GM12878 (cell line): ENCODE results near the gene CEP68. TPM values are rescaled to one million over a fixed set of nuclear protein-coding genes. Genes with fewer than 3 reads are reported as not detected.

Source experiments
- ATAC-seq: fragments of 200-7000 bp; cut with Tn5 transposase; 3 replicates; pipeline ENCODE4 v1.9.1; 2020; ENCODE audit warnings: mild to moderate bottlenecking, moderate library complexity
- BruUV-seq: library from RNA; stranded (reverse); fragments of 400-500 nt; replicated peaks from 2 replicates; lab custom pipeline; 2021; lab: Mats Ljungman, UMichigan
- CTCF ChIA-PET: fragments of 300-600 bp; sonication (Branson Sonifier 250); formaldehyde crosslinking; extraction: SDS; loops from one replicate; lab custom pipeline; 2021; ENCODE audit warnings: inconsistent platforms; lab: Yijun Ruan, JAX
- POLR2A ChIA-PET: fragments of 350-600 bp; formaldehyde crosslinking; extraction: SDS; loops from one replicate; lab custom pipeline; 2021; ENCODE audit warnings: inconsistent platforms; lab: Charles Lee
- RAD21 ChIA-PET: fragments of 300-600 bp; sonication (Branson Sonifier 250); formaldehyde crosslinking; loops from one replicate; lab custom pipeline; 2023; ENCODE audit warnings: antibody characterized with exemption; ENCODE audit not compliant: unreplicated experiment; lab: Charles Lee
- SMC1A ChIA-PET: fragments of 300-600 bp; sonication (Branson Sonifier 250); formaldehyde crosslinking; loops from one replicate; lab custom pipeline; 2023; ENCODE audit not compliant: unreplicated experiment, uncharacterized antibody; lab: Charles Lee
- DNase-seq: peaks from one replicate; pipeline ENCODE4 v3.0.0-alpha.2; 2011; ENCODE audit warnings: low read depth, low spot score
- FAIRE-seq: peaks from 3 replicates; lab custom pipeline; 2011; peaks lifted over from hg19 to GRCh38; lab: Jason Lieb, UNC
- H2AFZ ChIP-seq: 2 replicates; pipeline ENCODE4 v1.6.0; 2011; ENCODE audit warnings: low read depth, low read length, control low read depth; ENCODE audit not compliant: control insufficient read depth
- H3K27ac ChIP-seq: 2 replicates; pipeline ENCODE4 v1.5.1; 2011; ENCODE audit warnings: control low read depth; ENCODE audit not compliant: control insufficient read depth, insufficient read depth
- H3K27me3 ChIP-seq, 2 experiments: replicated peaks in 1 of 2; 2 replicates each; pipeline versions ENCODE4 v1.6.0 to v1.6.1; 2011; ENCODE audit warnings: low read length in 1 of 2; ENCODE audit not compliant: control insufficient read depth in 2 of 2, insufficient read depth in 2 of 2
- H3K36me3 ChIP-seq, 2 experiments: 2 replicates each; pipeline ENCODE4 v1.5.1; 2011; ENCODE audit warnings: low read length in 1 of 2; ENCODE audit not compliant: control insufficient read depth in 2 of 2, insufficient read depth in 2 of 2
- H3K4me1 ChIP-seq: 2 replicates; pipeline ENCODE4 v1.6.1; 2011; ENCODE audit warnings: mild to moderate bottlenecking, low read length, moderate library complexity, mixed read lengths; ENCODE audit not compliant: control insufficient read depth, insufficient read depth
- H3K4me2 ChIP-seq: 2 replicates; pipeline ENCODE4 v1.6.0; 2011; ENCODE audit warnings: control low read depth; ENCODE audit not compliant: control insufficient read depth, insufficient read depth
- H3K4me3 ChIP-seq: fragments of 200-600 bp; sonication (generic); 2 replicates; pipeline ENCODE4 v1.5.1; 2016
- H3K79me2 ChIP-seq: 2 replicates; pipeline ENCODE4 v1.6.0; 2011; ENCODE audit warnings: low read length; ENCODE audit not compliant: control insufficient read depth, insufficient read depth
- H3K9ac ChIP-seq: 2 replicates; pipeline ENCODE4 v1.8.0; 2011; ENCODE audit warnings: low read length, control low read depth, mixed read lengths; ENCODE audit not compliant: control insufficient read depth, insufficient read depth
- H3K9me3 ChIP-seq: replicated peaks from 3 replicates; pipeline ENCODE4 v1.5.1; 2011; ENCODE audit warnings: mild to moderate bottlenecking, low read length; ENCODE audit not compliant: control insufficient read depth, insufficient read depth
- H4K20me1 ChIP-seq: 2 replicates; pipeline ENCODE4 v1.6.0; 2011; ENCODE audit not compliant: control insufficient read depth, insufficient read depth
- BHLHE40 ChIP-seq, 2 experiments: fragments of 450-650 bp in 1 of 2; IDR thresholded peaks; 2 replicates each; pipeline ENCODE4 v1.6.1; 2011 to 2017; ENCODE audit warnings: low read depth in 2 of 2, borderline replicate concordance in 1 of 2, improper control_type of control experiment in 1 of 2, low read length in 1 of 2, mild to moderate bottlenecking in 1 of 2
- GATAD2B ChIP-seq: fragments of 450-650 bp; conservative IDR thresholded peaks from 2 replicates; pipeline ENCODE4 v1.6.1; 2017; ENCODE audit warnings: low read depth, mild to moderate bottlenecking, moderate library complexity
- HCFC1 ChIP-seq: fragments of 150-350 bp; IDR thresholded peaks from 2 replicates; pipeline ENCODE4 v1.6.1; 2014; ENCODE audit warnings: low read length
- JUNB ChIP-seq: IDR thresholded peaks from 2 replicates; pipeline ENCODE4 v1.6.1; 2016; ENCODE audit warnings: antibody characterized with exemption, mild to moderate bottlenecking
- MEF2A ChIP-seq: IDR thresholded peaks from 2 replicates; pipeline ENCODE4 v1.6.1; 2011; ENCODE audit warnings: low read depth, mild to moderate bottlenecking, low read length, moderate library complexity; ENCODE audit not compliant: insufficient read depth
- MTA3 ChIP-seq: IDR thresholded peaks from 2 replicates; pipeline ENCODE4 v1.6.1; 2012; ENCODE audit warnings: low read length, inconsistent platforms, borderline replicate concordance
- NFYB ChIP-seq: IDR thresholded peaks from 2 replicates; pipeline ENCODE4 v1.6.1; 2011; ENCODE audit warnings: low read depth, mild to moderate bottlenecking, low read length, improper control_type of control experiment, moderate library complexity; ENCODE audit not compliant: insufficient read depth
- POLR2A ChIP-seq: IDR thresholded peaks from 2 replicates; pipeline ENCODE4 v1.6.1; 2011; ENCODE audit warnings: low read depth, mild to moderate bottlenecking, low read length
- RB1 ChIP-seq: fragments of 450-650 bp; formaldehyde crosslinking; IDR thresholded peaks from 2 replicates; pipeline ENCODE4 v1.6.1; 2017; ENCODE audit warnings: mild to moderate bottlenecking, borderline replicate concordance
- SREBF2 ChIP-seq: IDR thresholded peaks from 2 replicates; pipeline ENCODE4 v1.6.1; 2012; ENCODE audit warnings: mild to moderate bottlenecking, low read length
- WGBS: methylation state at CpG from one replicate; pipeline ENCODE4 v1.1.6; 2016; ENCODE audit warnings: low lambda C conversion rate; ENCODE audit not compliant: insufficient replicate concordance, insufficient coverage; ENCODE audit errors: missing lambda C conversion rate; 5-methylcytosine and 5-hydroxymethylcytosine counted together
- in situ Hi-C: fragments of 300-500 bp; cut with MboI; formaldehyde crosslinking; loops from 9 replicates; pipeline ENCODE4 v1.14.3; 2018; ENCODE audit warnings: mixed read lengths
- intact Hi-C: fragments of 100-400 bp; cut with micrococcal nuclease; formaldehyde crosslinking; loops from one replicate; pipeline ENCODE4 v1.14.2; 2022; ENCODE audit not compliant: unreplicated experiment
- polyA plus RNA-seq, 11 experiments: library from polyadenylated mRNA; depleted of rRNA in 4 of 11; unstranded in 6 of 11; stranded (reverse) in 5 of 11; fragments of >200 nt; fragmentation: Nextera tagmentation in 4 of 11; fragmentation: Illumina TruSeq in 1 of 11; extraction: Ambion mirVana in 4 of 11; extraction: Trizol in 1 of 11; gene quantifications; 1 replicate in 1 of 11; 2 replicates in 10 of 11; pipeline versions ENCODE4 v1.2.1 to v1.2.3, GENCODE V29; 2011 to 2016; ENCODE audit warnings: inconsistent platforms in 2 of 11, missing spikeins in 2 of 11, low read depth in 1 of 11
- total RNA-seq, 4 experiments: library from RNA; depleted of rRNA in 3 of 4; stranded (reverse); fragments of >200 nt in 3 of 4; fragmentation: Illumina TruSeq in 1 of 4; extraction: Trizol in 1 of 4; gene quantifications; 2 replicates each; pipeline versions ENCODE4 v1.2.1 to v1.2.3, GENCODE V29; 2013 to 2021
- TF ChIP-seq, protein P1 (sequence below): IDR thresholded peaks from 2 replicates; pipeline ENCODE4 v1.6.1; 2012; ENCODE audit warnings: low read depth, low read length, improper control_type of control experiment
- TF ChIP-seq, protein P2 (sequence below): IDR thresholded peaks from 2 replicates; pipeline ENCODE4 v1.6.1; 2011; ENCODE audit warnings: borderline replicate concordance, low read depth, mild to moderate bottlenecking, moderate library complexity, low read length; ENCODE audit not compliant: insufficient read depth, poor library complexity, severe bottlenecking
- TF ChIP-seq, protein P3 (sequence below): fragments of 450-650 bp; IDR thresholded peaks from 2 replicates; pipeline ENCODE4 v1.6.1; 2017; ENCODE audit warnings: borderline replicate concordance

Gene CEP68
- total and polyA plus RNA-seq, 10 of the 15 experiments (the other 5 are each of a cell fraction or from before 2014, with no cell fraction given), result 1.1 to 11.1 (median 7.4) TPM

DNA sequence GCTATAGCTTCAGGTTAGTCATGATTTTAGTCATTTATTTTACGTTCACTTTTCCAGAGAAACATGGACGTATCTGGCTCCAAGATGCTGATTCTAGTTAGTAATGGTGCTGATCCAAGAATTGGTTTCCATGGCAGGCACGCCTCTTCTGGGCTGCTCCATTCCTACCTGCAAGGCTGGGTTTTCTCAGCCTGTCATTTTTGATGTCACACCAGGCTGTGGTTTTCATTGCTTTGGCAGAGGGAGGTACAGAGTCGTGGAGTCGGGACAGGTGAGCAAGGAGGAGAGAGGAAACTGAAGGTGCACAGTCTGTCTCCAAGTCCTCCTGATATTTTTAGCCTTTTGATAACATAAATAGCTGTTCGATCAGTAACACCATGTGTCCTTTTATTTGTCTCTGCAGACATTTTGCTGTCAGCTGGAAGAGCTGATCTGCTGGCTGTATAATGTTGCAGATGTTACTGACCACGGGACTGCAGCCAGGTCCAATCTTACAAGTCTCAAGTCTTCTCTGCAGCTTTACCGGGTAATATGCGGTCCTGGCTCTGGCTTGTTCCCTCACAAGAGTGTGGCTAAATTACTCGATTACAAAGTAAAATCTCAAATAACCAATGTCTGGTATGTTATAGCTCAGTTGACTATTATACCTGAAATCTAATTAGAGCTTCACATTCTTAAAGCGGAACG is 17.8 kb downstream of the CEP68 start:
- no peak overlapping the region for H2AFZ ChIP-seq
- 88% methylated on average over 12 of the region's 12 CpGs for WGBS
- RAD21 ChIA-PET, result interaction anchor here (0.9 to 1.2 kb wide), 3 partner anchors 9 to 96 kb away, joined by 3 to 4 read pairs (median 3); no protein-coding TSS in a partner anchor
- no peak overlapping the region for H3K4me2 ChIP-seq
- peaks cover 10% of the 10 kb centered on the region for H3K4me1 ChIP-seq
- no peak for TF ChIP-seq POLR2A
- TF ChIP-seq BHLHE40 (IDR thresholded peaks at IDR 0.05; ENCODE audit: borderline replicate concordance in 1 of 2, low read depth in 2 of 2, low read length in 1 of 2), result no peak
- TF ChIP-seq JUNB, result no peak
- TF ChIP-seq, protein P1, sequence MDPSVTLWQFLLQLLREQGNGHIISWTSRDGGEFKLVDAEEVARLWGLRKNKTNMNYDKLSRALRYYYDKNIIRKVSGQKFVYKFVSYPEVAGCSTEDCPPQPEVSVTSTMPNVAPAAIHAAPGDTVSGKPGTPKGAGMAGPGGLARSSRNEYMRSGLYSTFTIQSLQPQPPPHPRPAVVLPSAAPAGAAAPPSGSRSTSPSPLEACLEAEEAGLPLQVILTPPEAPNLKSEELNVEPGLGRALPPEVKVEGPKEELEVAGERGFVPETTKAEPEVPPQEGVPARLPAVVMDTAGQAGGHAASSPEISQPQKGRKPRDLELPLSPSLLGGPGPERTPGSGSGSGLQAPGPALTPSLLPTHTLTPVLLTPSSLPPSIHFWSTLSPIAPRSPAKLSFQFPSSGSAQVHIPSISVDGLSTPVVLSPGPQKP, result no peak
- no peak for TF ChIP-seq NFYB
- TF ChIP-seq MTA3, result no peak
- TF ChIP-seq, protein P2, sequence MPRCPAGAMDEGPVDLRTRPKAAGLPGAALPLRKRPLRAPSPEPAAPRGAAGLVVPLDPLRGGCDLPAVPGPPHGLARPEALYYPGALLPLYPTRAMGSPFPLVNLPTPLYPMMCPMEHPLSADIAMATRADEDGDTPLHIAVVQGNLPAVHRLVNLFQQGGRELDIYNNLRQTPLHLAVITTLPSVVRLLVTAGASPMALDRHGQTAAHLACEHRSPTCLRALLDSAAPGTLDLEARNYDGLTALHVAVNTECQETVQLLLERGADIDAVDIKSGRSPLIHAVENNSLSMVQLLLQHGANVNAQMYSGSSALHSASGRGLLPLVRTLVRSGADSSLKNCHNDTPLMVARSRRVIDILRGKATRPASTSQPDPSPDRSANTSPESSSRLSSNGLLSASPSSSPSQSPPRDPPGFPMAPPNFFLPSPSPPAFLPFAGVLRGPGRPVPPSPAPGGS, result no peak
- no peak for TF ChIP-seq GATAD2B
- TF ChIP-seq, protein P3, sequence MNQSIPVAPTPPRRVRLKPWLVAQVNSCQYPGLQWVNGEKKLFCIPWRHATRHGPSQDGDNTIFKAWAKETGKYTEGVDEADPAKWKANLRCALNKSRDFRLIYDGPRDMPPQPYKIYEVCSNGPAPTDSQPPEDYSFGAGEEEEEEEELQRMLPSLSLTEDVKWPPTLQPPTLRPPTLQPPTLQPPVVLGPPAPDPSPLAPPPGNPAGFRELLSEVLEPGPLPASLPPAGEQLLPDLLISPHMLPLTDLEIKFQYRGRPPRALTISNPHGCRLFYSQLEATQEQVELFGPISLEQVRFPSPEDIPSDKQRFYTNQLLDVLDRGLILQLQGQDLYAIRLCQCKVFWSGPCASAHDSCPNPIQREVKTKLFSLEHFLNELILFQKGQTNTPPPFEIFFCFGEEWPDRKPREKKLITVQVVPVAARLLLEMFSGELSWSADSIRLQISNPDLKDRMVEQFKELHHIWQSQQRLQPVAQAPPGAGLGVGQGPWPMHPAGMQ, result no peak
- no peak for TF ChIP-seq RB1
- TF ChIP-seq MEF2A, result no peak
- no peak for TF ChIP-seq SREBF2
- no peak for TF ChIP-seq HCFC1
- BruUV-seq, result no TSS peak
- H3K27ac ChIP-seq, result no peak overlapping the region
- POLR2A ChIA-PET, result interaction anchor here (0.6 to 1.4 kb wide), 2 partner anchors 18 to 189 kb away, joined by 3 read pairs; partner anchors contain the start of gene CEP68
- in situ Hi-C loops, result loop anchor here (5.0 kb wide), 2 partner anchors 113 to 488 kb away; no protein-coding TSS in a partner anchor
- H3K4me3 ChIP-seq, result no peak overlapping the region
- no peaks in the 10 kb centered on the region for H4K20me1 ChIP-seq
- no peaks in the 10 kb centered on the region for H3K79me2 ChIP-seq
- FAIRE-seq (no peak), ATAC-seq (no peak), DNase-seq (no peak)
- intact Hi-C loops, result no loop called here
- CTCF ChIA-PET, result interaction anchor here (0.7 to 4.3 kb wide), 4 partner anchors 9 to 113 kb away, joined by 5 to 35 read pairs (median 6); no protein-coding TSS in a partner anchor
- H3K9ac ChIP-seq, result no peak overlapping the region
- no peaks in the 10 kb centered on the region for H3K27me3 ChIP-seq
- SMC1A ChIA-PET, result interaction anchor here (0.7 to 2.2 kb wide), 7 partner anchors 9 to 189 kb away, joined by 3 to 11 read pairs (median 3); no protein-coding TSS in a partner anchor
- H3K36me3 ChIP-seq, result peaks cover 12 to 24% of the 10 kb centered on the region in 2 experiments
- no peaks in the 10 kb centered on the region for H3K9me3 ChIP-seq
